HS-27A (cell line): ENCODE data around the gene SACS.

Source experiments
- DNase-seq: peaks from one replicate; pipeline ENCODE4 v3.0.0-alpha.2; 2012; ENCODE audit warnings: low read depth, missing footprints

Gene SACS, protein sequence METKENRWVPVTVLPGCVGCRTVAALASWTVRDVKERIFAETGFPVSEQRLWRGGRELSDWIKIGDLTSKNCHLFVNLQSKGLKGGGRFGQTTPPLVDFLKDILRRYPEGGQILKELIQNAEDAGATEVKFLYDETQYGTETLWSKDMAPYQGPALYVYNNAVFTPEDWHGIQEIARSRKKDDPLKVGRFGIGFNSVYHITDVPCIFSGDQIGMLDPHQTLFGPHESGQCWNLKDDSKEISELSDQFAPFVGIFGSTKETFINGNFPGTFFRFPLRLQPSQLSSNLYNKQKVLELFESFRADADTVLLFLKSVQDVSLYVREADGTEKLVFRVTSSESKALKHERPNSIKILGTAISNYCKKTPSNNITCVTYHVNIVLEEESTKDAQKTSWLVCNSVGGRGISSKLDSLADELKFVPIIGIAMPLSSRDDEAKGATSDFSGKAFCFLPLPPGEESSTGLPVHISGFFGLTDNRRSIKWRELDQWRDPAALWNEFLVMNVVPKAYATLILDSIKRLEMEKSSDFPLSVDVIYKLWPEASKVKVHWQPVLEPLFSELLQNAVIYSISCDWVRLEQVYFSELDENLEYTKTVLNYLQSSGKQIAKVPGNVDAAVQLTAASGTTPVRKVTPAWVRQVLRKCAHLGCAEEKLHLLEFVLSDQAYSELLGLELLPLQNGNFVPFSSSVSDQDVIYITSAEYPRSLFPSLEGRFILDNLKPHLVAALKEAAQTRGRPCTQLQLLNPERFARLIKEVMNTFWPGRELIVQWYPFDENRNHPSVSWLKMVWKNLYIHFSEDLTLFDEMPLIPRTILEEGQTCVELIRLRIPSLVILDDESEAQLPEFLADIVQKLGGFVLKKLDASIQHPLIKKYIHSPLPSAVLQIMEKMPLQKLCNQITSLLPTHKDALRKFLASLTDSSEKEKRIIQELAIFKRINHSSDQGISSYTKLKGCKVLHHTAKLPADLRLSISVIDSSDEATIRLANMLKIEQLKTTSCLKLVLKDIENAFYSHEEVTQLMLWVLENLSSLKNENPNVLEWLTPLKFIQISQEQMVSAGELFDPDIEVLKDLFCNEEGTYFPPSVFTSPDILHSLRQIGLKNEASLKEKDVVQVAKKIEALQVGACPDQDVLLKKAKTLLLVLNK (N-terminal part only)

DNA sequence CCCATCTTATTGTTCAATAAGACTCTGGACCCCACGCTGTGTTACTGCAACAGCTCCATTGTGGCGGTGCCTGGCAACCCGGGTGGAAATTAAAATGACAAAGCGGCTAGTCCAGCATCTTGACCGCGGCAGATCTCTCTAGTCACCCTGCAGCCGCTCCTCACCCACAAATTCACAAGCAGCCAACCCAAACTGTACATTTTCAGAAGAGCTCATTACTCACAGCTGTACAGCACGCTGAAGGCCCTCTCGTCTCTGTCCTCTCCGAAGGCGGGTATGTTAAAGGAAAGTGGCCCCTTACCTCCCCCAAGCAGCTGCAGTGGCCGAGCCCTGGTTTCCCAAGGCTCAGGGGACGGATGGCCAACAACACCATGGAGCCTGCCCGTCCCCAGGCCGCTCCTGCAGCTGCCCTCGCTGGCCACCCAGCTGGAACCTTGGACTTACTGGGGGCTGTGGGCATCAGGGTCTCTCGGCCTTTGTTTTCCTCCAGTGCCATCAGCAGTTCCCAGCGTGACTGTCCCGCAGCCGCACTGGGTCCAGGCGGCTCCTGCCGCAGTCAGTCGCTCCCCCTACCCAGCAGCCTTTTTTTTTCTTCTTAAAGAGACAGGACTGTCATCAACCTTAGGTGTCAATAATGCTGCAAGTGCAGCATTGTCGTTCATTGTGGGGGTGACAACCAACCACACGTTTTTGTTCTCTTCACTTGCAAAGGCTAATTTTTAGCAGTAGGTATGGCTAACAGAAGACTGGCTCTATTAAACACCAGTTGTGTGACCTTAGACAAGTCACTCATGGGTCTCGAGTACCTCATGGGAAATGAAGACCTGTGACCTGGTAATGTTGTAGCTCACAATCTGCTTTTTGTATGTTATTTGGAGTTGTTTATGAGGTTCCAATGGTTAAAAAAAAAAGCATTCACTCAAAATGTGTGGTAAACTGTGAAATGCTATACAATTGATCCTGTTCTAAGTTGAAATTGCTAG lies at the start of gene SACS:
Gene SACS (minus strand): TSS at position 532 of the 983 bp plus-strand sequence. CDS start 22,463 bp downstream, outside the sequence.
- no peak for DNase-seq

DNA sequence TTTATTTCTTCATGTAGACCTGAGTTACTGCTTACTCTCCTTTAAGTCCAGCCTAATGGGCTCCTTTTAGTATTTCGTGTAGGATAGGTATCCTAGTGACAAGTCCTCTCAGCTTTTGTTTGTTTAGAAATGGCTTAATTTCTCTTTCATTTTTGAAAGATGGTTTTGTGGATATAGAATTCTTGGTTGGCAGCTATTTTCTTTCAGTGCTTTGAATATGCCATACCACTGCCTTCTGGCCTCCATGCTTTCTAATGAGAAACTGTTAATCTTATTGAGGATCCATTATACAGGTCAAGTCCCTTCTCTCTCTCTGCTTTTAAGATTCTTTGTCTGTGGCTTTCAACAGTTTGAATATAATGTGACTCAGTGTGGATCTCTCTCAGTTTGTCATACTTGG lies 46.8 kb upstream of the SACS start:
- no peak for DNase-seq

DNA sequence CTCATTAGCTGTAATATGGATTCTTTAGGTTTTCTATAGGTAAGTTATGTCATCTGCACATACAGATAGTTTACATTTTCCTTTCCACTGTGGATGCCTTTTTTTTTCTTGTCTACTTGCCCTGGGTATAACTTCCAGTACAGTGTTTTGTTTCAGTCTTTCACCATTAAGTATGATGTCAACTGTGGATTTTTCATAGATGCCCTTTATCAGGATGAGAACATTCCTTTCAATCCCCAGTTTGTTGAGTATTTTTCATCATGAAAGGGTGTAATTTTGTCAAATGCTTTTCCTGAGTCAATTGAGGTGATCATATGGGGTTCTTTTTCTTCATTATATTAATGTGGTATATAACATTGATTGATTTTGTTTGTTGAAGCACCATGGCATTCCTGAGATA lies 43.6 kb upstream of the SACS start:
- no peak for DNase-seq

DNA sequence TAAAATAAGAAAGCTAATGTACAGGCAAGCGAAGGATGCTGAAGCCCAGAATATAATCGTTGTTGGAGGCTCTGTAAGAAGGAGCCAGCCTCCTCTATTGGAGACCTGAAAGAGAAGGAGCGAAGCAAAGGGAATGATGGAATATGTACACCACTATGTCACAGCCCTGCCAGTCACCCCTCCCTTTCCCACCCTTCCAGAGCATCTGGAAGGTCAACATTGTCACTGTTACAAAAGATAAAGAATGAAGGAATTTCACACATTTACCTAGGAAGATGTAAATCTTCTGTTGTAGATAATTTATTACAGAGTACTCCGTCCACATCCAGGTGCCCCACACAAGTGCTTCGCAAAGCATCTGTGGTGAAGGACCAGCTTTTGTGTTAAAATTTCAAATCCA lies 39.7 kb upstream of the SACS start:
- DNase-seq, result no peak

DNA sequence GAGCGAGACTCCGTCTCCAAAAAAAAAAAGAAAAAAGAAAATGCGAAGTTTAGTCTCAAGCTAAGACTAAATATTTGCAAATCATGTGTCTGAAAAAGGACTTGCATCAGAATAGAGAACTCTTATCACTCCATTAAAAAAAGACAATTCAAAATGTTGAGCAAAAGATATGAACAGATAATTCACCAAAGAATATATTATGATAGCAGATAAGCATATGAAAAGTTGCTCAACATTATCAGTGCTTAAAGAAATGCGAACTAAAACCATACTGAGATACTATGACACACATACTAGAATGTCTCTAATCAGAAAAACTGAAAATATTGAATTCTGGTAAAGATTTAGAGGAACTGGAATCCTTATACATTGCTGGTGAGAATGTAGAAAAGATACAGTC lies 38.7 kb upstream of the SACS start:
- DNase-seq, result no peak

DNA sequence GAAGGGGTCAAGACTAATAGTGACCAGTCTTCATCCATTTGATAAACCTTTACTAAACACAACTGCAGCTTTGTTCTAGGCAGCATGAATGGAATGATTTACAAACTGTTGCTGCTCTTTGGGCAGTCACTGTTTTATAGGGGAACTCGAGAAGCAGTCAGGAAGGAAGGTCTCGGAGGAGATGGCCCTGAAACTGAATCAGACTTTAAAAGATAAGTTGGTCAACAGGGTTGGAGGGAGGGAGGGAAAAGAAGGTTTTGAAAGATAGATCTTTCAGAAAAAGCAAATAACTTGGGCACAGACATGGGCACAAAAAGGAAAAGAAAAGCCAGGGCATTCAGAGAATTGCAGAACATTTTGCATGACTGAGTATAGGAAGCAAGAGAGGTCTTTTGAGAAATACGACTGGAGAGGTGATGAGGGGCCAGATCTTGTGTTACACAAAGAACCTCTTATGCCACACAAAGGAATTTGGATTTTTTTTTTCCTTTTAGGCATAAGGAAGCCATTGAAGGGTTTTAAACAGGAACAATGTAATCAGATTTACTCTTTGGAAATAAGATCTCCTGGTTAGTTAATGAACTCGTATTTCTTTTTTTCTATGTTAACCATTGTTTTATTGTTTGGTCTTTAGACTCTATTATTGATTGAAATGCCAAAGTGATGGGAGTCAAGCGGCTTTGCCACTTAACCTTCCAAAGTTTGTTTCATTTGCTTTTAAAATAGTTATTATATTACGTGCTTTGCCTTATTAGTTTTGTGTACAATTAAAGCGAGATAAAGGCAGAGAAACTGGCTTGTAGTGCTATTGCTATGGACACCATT lies 37.5 kb upstream of the SACS start:
- no peak for DNase-seq

DNA sequence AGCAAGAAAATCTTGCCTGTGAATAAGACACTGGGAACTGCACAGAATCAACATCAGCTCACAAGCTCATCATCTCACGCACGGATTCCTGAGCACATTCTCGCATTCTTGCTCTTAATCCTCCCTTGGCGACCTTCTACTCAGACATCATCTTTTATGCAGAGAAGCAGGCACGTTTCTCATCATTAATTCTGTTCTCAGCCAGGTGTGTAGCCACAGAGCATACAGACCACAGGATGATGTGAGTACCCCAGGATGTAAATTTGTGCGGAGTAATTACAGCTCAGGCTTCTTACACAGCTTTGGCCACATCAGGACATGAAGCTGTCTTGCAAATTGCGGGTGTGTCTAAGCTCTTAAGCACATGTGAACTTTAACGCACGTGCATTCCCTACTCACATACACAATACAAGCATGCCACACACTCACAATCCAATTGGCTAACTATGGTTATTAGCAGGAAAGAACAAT lies 36.5 kb upstream of the SACS start:
- no peak for DNase-seq

DNA sequence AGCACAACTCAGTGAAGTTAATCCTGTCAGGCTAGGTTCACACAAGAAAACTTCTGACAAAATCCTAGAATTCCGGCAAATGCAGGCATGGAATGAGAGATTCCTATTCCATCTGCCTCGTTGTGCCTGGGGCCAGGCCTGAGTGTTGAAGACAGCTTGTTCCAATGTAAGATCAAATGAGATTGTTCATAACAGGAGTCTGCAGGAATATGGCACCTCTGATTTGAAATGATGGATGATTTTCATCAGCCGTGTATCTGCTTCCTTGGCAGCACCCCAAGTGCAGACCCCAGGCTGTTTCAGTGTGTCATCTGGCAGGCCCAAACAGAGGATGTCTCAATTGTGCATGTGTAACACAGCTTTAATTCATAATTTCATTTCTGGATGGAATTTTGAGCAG lies 35.3 kb upstream of the SACS start:
- no peak for DNase-seq

DNA sequence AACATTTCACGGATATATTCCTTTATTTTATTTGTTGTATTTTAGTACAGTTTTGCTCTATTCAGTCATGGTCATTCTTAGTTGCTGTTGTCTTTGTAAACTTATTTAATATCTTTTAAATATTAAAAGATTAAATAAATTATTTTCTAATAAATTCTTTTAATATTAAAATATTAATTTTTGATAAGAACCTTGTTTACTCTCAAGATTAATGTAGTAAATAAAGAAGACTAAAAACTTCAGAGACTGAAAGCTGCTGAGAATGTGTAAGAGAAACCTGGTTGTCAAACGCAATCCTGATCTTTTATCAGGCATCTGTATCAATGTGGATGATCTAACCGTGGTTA lies 34.4 kb upstream of the SACS start:
- DNase-seq, result no peak

DNA sequence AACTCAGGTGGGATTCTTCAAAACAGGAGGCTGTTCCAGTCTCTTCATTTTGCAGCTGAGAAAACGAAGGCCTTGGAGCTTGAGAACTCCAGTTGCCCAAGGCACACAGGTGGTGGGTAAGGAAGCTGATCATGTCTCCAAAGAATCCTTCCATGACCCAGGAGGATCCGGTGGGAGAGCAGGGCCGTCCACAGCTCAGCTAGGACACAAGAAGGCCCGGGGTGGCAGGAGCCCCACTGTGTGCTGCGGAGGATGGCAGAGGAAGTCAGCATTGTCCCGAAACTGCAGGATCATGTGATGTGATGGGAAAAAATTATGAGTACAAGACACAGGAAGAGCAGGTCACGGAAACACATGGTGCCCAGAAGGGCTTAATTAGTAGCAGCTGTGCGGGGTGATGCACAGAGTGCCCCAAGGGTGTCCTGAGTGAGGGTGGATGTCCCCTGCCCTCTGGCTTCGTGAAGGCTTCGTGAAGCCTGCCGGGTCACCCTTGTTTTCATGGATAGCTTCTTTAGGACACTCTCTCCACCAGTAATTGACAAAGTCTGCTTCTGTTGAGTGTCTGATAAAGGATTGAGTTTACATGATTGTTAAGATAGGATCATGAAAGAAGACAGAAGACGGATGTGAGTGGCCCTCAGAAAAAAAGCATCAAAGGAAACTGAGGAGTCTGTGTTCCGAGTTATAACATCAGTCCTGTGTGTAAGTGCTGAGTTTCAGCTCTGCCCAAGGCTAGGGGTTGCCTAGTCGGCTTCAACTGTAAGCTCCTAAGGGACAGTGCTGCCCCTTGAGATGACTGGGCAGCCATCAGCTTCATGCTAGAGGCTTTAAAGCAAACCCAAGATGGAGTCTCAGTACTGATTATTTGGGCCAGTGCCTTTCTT lies 33.8 kb upstream of the SACS start:
- DNase-seq, result no peak

DNA sequence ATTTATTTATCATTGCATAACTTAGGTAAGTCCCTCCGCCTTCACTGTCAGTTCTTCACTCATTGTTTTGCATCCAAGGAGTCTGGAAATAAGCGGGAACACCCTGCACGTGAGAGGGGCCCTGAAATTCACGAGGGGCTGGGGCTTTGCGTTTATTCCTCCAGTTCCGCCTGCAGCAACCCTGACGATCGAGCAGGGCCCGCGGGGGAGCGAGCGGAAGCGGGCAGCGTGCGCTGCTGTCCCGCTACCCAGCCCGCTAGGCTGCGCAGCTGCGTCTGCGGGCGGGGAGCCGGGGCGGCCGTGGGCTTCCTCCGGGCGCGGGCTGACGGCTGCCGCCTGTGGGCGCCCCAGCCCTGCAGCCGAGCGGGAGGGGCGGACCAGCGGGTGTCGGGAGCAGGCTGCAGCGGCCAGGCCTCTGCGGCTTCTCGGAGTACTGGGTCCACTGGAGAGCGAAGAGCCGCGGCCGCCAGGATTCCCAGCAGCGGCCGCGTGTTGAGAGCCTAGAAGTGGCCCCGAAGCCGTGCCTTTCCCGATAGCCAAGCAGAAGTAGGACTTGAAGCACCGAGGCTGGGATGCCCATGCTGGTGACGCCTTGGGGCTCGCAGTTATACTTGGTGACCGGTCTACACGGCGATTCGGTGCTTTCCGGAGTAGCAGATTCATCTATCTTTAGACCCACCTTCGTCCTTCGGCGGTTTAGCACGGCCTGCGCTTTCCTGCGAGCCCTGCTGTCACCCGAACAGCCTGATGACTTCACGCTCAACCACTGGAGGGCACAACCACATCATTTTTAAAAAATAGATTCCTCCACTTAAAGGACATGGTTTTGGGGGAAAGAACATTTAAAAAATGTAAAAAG lies 32.9 kb upstream of the SACS start:
- peak; percentile 17 for DNase-seq

DNA sequence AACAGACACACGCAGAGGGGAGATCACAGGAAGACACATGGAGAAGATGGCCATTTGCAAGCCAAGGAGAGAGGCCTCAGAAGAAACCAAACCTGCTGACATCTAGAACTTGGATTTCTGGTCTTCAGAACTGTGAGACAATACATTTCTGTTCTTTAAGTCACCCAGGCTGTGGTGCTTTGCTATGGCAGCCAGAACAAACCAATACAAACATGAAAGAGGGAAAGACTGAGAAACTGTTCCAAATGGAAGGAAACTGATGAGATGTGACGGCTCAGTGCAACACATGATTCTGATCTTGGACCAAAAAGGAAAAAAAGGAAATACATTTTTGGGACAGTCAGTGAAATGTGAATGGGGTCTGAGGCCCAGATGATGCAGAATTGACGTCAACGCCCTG lies 30.2 kb upstream of the SACS start:
- no peak for DNase-seq

DNA sequence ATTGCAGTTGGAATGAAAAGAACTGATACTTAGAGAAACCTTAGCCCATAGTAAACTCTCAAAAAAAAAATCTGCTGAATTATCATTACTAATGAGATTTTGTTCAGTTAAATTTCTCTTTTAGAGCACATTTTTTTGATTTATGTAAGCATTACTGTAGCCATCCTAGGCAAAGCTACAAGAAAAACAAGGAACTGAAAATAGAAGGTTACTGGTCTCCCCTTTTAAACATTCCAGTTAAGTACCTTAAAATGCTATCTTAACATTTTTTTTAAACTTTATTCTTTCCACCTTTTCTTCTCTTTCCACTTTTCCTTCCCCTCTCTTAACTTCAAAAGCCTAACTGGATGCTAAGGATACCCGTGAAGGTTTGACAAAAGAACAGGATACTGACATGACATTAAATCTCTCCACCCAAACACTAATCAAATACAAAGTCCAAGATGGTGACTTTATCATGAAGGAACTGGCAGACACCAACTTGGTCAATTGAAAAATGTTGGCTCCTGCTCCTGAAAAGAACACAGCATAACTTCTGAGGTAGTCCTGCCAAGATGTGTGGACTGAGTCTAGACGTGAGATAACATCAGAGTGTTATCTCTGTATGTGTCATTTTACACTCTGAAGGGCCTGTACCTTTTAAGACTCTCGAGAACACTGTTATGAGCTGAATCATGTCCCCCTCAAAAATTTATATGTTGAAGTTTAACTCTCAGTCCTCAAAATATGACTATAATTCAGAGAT lies 29.5 kb upstream of the SACS start:
- DNase-seq, result no peak

DNA sequence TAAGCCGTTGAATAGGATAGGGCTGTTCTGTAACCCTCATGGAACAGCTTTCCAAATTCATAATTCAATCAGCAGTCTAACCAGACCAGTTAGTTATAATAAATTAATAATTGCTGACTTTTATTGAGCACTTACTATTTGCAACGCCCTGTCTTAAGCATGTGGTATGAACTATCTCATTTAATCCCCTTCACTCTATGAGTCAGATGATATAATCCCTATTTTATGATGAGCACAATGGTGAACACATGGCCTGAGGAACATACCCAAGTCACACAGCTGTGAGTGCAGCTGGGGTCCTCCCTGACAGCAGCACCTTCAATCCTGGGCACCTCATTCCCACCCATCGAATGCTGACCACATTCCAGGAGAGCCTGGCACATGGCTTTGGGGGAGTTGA lies 28.0 kb upstream of the SACS start:
- no peak for DNase-seq

DNA sequence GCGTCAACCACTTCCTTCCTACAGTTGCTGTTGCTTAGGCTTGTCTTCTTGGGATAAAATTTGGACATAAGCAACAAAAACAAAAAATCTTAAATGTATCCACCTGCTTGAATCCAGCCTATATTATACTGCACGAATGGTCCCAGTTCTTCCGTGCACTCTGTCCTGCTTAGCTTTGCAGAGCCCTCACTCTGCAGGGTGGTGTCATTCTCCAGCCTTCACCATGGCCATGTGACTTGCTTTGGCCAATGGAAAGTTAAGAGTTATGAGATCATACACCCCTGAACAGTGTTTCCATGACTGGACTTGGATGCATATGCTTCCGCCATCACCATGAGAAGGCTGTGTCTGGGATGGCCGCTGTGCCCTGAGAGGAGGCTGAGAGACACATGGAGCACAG lies 27.4 kb upstream of the SACS start:
- no peak for DNase-seq

DNA sequence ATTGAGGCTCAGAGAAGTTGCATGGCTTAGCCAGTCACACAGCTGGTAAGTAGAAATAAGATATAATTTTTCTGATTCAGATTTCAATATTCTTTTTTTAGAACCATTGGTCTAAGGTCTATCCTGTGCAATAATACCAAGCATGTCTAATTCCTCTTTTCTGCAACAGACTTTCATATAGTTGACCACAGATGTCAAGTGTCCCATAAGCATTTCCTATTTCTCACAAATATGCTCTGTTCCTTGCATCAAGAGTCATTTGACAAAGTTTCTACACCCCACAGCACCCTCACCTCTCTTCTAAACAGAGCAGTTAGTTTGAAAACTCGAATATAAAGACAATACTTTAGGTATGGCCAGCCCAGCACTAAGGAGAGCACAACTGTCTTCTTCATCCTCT lies 26.8 kb upstream of the SACS start:
- DNase-seq, result no peak

DNA sequence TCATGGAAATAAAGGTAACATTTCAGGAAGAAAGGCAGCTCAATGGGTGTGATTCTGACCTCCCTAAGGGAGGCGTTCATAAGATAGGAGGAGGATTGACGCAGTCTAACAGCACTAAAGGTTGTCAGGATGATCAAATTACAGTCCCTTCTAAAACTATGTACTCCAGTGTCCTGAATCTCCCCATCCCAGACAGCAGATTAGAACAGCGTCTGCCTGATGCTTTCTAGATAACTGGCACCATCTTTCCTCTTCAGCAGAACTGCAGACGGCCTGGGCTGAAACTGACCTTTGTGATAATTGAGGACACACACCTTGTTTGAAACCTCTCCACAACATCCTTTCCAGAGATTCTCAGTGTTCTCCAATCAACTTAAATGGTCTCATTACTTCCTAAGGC lies 25.5 kb upstream of the SACS start:
- no peak for DNase-seq
